Nephron (organoid): ENCODE results near the gene FSTL4.

Experiments
- H3K27ac Mint-ChIP-seq, 3 experiments: 2 replicates each; pipeline ENCODE4 v1.8.0; 2020; ENCODE audit warnings: mixed read lengths in 3 of 3, mild to moderate bottlenecking in 2 of 3, moderate library complexity in 1 of 3
- H3K27me3 Mint-ChIP-seq: 2 replicates; pipeline ENCODE4 v1.8.0; 2021; ENCODE audit warnings: low read depth, mild to moderate bottlenecking, moderate library complexity, mixed read lengths
- H3K36me3 Mint-ChIP-seq: 2 replicates; pipeline ENCODE4 v1.8.0; 2020; ENCODE audit warnings: low read depth, mixed read lengths
- H3K4me1 Mint-ChIP-seq: 2 replicates; pipeline ENCODE4 v1.8.0; 2020; ENCODE audit warnings: mixed read lengths
- H3K4me3 Mint-ChIP-seq, 3 experiments: 2 replicates each; pipeline ENCODE4 v1.8.0; 2020; ENCODE audit warnings: mild to moderate bottlenecking in 3 of 3, mixed read lengths in 3 of 3, moderate library complexity in 2 of 3
- H3K9me3 Mint-ChIP-seq: 2 replicates; pipeline ENCODE4 v1.8.0; 2020; ENCODE audit warnings: mixed read lengths
- TF ChIP-seq, protein P1 (sequence below), 3 experiments: fragments of 200-600 bp; sonication (generic); IDR thresholded peaks; one replicate each; pipeline ENCODE4 v1.5.0; 2021; ENCODE audit warnings: antibody characterized with exemption in 3 of 3; ENCODE audit not compliant: unreplicated experiment in 3 of 3

The FSTL4 gene

DNA sequence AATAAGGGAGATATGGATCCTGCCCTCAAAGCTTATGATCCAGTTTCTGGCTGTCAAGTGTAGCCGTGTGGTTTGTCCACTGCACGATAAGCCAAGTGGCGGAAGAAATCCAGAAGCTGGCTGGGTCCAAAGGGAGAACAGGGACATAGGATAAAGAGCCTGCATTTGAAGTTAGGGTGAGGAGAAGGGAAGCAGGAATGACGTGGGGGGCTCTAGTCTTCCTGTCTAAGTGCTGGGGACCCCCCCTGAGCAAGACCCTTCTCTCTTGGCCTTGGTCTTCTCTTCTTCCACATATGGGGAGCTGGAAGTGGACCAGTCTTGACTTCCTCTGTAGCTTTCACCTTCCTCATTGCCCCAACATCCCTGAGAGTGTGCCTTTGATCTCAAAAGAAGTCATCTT lies 186.6 kb downstream of the FSTL4 start:
- Mint-ChIP-seq H3K4me3 (no peak overlapping the region), H3K27me3 (peaks cover 65% of the 10 kb centered on the region), H3K9me3 (no peaks in the 10 kb centered on the region), H3K27ac (no peak overlapping the region), H3K4me1 (no peaks in the 10 kb centered on the region), H3K36me3 (no peaks in the 10 kb centered on the region)
- TF ChIP-seq, protein P1, sequence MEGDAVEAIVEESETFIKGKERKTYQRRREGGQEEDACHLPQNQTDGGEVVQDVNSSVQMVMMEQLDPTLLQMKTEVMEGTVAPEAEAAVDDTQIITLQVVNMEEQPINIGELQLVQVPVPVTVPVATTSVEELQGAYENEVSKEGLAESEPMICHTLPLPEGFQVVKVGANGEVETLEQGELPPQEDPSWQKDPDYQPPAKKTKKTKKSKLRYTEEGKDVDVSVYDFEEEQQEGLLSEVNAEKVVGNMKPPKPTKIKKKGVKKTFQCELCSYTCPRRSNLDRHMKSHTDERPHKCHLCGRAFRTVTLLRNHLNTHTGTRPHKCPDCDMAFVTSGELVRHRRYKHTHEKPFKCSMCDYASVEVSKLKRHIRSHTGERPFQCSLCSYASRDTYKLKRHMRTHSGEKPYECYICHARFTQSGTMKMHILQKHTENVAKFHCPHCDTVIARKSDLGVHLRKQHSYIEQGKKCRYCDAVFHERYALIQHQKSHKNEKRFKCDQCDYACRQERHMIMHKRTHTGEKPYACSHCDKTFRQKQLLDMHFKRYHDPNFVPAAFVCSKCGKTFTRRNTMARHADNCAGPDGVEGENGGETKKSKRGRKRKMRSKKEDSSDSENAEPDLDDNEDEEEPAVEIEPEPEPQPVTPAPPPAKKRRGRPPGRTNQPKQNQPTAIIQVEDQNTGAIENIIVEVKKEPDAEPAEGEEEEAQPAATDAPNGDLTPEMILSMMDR (IDR thresholded peaks at IDR 0.05; ENCODE audit: unreplicated experiment in 3 of 3), result no peak

DNA sequence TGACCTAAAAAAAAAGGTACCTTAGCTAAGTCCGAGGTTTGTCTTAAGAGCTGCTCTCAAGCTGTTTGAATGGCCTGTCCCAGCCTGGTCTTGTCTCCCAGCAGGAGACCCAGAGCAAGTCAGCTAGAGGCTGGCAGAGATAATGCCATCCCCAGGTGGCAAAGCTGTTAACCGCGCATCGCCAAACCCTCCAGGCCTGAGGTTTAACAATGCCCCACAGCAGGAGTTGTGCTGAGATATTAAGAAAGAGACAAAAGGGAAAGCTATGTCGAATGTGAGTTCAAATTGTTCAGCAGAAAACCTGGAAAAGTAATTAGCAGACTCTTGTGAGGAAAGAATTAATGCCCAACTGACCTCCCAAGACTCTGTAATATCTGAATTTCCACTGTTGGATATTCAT lies 187.1 kb downstream of the FSTL4 start:
- TF ChIP-seq, protein P1 (IDR thresholded peaks at IDR 0.05; ENCODE audit: unreplicated experiment in 3 of 3), result no peak
- no peaks in the 10 kb centered on the region for H3K4me1 Mint-ChIP-seq
- H3K27me3 Mint-ChIP-seq, result peaks cover 60% of the 10 kb centered on the region
- no peaks in the 10 kb centered on the region for H3K9me3 Mint-ChIP-seq
- no peak overlapping the region for H3K4me3 Mint-ChIP-seq
- H3K36me3 Mint-ChIP-seq, result no peaks in the 10 kb centered on the region
- H3K27ac Mint-ChIP-seq, result no peak overlapping the region

DNA sequence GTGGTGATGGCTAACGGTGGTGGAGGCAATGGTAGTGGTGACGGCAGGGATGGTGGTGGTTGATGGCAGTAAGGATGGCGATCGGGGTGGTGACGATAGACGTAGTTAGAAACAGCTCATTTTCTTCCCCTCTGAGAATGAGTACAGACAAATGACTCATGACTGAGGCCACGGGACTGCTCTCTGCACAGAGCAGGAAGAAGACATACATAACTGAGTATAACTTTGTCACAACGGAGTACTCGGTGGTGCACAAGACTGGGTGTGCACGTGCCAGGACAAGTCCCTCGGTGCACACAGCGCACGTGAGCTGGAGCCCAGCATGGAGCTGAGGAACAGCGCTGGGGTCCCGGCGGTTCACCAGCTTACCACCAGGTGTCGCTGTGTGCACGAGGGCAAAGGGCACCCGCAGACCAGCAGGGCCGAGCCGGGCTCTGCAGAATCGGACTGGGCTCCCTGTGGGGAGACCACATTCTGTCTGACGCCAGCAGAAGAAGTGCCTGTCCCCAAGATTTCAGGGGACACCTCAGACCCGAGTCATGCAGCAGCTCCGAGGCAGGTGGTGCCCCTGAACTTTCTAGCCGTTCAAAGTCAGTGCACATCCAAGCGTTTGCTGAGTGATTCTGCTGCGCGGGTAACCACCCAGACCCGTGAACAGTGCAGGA lies 188.6 kb downstream of the FSTL4 start:
- TF ChIP-seq, protein P1 (IDR thresholded peaks at IDR 0.05; ENCODE audit: unreplicated experiment in 3 of 3), result peak; percentile 96 to 97 (median 96)
- Mint-ChIP-seq H3K27me3 (peaks cover 64% of the 10 kb centered on the region), H3K27ac (no peak overlapping the region), H3K36me3 (no peaks in the 10 kb centered on the region), H3K9me3 (no peaks in the 10 kb centered on the region), H3K4me3 (no peak overlapping the region), H3K4me1 (no peaks in the 10 kb centered on the region)

DNA sequence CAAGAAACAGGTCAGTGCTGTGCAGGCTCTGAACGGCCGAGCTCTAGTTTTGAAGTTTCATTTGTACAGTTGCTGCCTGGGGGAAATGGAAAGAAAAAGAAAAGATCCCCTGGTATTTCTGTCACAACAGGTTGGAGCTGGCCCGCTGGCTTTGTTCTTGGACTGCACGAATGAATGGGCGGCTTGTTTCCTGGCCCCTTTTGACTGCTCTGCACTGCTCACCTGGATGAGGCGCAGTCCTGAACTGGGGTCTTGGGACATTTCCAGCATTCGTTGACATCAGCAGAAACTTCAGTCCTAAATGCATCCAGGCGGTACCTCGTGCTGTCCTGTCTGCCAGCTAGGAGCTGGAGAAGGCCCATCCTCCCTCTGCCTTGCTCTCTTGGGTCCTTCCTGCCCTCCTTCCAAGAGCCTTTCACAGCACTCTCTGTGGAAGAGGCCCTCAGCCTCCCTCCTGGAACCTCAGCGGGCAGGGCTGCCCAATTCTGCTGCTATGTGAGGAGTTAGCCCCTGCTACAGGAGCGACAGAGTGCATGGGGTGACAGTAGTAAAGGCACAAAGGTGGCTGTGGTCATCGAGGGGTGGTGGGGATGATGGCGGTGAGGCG lies 189.2 kb downstream of the FSTL4 start:
- Mint-ChIP-seq H3K4me3 (no peak overlapping the region), H3K4me1 (no peaks in the 10 kb centered on the region), H3K9me3 (no peaks in the 10 kb centered on the region)

DNA sequence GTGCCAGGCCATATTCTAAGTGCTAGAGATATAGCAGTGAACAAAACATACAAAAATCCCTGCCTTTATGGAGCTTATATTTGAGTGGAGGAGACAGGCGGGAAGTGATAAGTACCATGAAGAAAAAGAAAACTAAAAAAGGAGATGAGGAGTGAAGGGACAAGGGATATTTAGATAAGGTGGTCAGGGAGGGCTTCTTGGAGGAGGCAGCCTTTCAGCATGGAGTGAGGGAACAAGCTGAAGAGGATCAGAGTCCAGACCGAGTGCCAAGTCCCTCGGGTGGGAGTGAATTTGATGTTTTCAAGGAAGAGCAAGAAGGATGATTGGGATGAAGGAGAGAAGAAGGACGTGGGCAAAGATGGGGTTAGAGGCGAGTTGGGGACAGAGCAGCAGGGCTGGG lies 190.5 kb downstream of the FSTL4 start:
- Mint-ChIP-seq H3K4me1 (no peaks in the 10 kb centered on the region), H3K27ac (no peak overlapping the region), H3K36me3 (no peaks in the 10 kb centered on the region), H3K4me3 (no peak overlapping the region), H3K9me3 (no peaks in the 10 kb centered on the region), H3K27me3 (peaks cover 57% of the 10 kb centered on the region)
- TF ChIP-seq, protein P1 (IDR thresholded peaks at IDR 0.05; ENCODE audit: unreplicated experiment in 3 of 3), result no peak

More for the DNA sequence above, 189.2 kb downstream of the FSTL4 start:
- Mint-ChIP-seq H3K36me3 (no peaks in the 10 kb centered on the region), H3K27me3 (peaks cover 62% of the 10 kb centered on the region), H3K27ac (no peak overlapping the region)
- TF ChIP-seq, protein P1 (IDR thresholded peaks at IDR 0.05; ENCODE audit: unreplicated experiment in 3 of 3), result no peak

DNA sequence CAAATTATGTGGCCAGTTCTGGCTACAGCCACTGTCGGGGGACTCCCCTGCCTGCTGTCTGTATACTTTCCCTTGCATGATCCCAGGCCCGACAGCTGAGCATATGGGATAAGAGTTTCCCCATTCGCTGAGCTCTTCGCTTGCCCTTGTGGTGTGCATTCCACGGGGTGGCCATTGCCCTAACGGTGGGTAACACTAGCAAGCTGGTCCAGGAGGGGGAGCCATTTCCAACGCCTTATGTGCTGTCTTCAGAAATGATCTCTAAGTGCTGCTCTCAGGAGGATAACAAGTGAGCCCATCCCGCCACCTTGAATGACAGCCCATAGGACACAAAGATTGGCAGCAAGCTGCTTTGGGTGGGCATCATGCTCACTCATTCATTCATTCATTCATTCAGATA lies 190.9 kb downstream of the FSTL4 start:
- no peak overlapping the region for H3K27ac Mint-ChIP-seq
- TF ChIP-seq, protein P1 (IDR thresholded peaks at IDR 0.05; ENCODE audit: unreplicated experiment in 3 of 3), result peak; percentile 29 to 53 (median 35)

More for the DNA sequence above, 190.9 kb downstream of the FSTL4 start:
- H3K4me3 Mint-ChIP-seq, result no peak overlapping the region
- H3K4me1 Mint-ChIP-seq, result no peaks in the 10 kb centered on the region
- H3K36me3 Mint-ChIP-seq, result no peaks in the 10 kb centered on the region
- H3K9me3 Mint-ChIP-seq, result peaks cover 4% of the 10 kb centered on the region
- H3K27me3 Mint-ChIP-seq, result peaks cover 53% of the 10 kb centered on the region
